ENCODE data around the gene HDAC4.

HDAC4 gene

DNA sequence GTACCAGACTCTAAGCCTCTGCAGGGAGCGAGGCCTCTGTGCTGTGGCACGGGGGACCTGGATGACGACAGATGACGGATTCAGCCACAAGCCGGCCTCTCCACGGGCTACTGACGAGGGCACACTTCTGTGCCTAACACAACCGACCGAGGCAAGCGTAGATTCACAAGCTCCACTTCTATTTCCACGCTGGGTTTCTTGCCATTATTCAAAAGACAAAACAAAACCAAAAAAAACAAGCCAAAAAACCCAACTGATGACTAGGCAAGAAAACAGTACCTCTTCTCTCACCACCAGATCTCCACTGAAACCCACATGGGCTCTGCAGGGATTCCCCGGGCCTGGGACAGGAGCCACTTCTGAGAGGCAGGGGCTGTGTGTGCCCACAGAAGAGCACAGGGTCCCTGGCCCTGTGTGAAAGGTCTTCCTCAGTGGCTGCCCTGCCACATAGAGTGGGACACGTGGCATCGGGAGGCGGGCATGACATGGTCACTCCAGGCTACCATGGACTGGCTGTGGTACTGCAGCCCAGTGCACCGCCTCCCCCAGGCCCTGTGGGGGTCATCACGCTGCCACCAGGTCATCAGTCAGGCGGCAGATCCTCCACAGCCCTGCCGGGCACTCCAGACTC is 254.7 kb downstream of the HDAC4 start:
- DNase-seq: no peak

DNA sequence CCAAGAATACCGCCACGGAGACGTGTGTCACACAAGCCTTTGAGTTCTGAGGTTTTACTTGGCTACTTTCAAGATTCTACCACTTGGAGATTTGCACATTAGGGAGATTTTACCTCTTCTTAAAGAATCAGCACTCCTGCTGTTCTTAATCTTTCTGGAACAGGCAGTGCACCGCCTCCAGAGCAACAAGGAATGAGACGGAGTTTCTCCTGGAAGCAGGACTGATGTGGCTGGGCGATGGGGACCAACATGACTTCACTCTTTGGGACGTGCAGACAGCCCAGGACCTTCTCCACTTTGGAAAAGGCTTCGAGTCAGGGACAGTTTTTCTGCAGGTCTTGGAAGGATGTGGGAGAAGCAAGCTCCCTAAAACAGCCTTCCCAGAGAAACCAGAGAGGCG is 255.2 kb downstream of the HDAC4 start:
- no peak for DNase-seq

DNA sequence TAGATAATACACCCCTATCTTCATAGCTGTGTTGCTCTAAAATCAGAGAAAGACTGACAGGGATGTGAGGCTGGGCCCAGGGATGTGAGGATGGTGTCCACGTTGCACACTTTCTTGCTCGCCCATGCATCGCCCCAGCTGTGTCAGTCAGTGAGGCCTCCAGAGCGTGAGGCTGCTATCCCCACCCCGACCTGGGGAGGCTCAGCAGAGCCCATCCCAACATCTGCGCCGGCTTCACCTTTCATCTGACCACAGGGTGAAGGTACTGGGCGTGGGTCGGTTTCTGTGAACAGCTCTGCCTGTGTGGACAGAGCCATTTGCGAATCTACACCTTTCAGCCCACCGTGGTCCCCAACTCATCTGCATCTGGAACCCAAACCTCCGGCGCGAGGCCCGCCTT is 255.7 kb downstream of the HDAC4 start:
- no peak for DNase-seq

DNA sequence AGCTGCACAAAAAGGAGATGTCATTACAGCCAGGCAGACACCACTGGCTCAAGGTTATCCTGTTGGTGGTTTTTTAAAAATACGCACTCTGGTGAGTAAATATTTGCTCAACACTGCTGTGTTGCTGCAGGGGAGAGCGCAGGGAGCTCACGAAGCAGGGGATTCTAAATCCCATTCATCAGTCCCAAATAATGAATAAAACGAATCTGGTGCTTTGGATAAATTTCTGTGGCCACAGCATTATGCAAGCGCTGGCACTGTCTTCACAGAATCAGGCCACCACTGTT is 256.2 kb downstream of the HDAC4 start:
- DNase-seq: no peak

DNA sequence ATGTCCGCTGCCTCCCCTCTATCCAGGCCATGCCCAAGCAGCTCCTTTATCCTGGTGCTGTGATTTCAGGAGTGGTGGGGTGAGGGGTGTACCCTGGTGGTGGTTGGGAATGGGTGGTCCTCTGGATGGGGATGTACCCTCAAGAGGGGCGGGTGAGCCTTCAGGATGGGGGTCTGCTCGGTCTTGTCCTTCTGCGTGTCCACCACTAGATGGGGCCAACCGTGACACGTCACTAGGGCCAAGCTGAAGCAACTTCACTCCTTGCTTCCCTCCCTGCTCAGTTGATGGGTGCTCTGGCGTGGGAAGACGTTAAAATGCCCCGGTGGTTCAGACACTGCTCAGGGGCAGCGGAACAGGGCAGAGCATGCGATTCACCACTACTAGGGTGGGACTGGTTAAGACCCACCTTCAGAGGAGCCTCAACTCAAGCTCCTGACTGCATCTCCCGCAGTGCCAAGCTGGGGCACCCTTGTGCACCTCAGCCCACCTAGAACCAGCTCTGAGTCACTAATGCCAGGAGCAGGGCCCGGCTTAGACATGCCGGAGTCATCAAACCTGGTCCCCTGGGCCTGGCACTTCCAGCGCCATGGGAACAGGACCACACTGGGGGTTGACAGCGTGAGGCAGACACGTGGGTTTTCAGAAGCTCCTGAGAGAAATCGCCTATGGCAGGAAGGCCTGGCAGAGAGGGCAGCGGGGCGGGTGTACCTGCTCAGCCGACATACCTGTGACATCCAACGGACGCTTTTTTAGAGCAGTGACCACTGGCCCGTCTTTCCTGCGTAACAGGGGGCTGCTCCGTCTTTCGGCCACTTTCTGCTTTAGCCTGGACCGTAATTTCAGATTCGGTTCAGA is 256.7 kb downstream of the HDAC4 start:
- DNase-seq: peak; percentile 35

DNA sequence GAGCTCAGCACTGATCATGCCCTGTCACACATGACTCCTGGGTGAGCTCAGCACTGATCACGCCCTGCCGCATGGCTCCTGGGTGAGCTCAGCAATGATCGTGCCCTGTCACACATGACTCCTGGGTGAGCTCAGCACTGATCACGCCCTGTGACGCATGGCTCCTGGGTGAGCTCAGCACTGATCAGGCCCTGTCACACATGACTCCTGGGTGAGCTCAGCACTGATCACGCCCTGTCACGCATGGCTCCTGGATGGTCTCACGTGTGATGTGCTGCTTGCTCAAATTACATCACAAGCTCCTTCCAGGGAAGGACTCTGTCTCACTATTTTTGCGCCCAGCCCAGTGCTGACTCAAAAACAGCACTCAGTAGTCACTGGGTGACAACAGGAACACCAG is 258.0 kb downstream of the HDAC4 start:
- no peak for DNase-seq

DNA sequence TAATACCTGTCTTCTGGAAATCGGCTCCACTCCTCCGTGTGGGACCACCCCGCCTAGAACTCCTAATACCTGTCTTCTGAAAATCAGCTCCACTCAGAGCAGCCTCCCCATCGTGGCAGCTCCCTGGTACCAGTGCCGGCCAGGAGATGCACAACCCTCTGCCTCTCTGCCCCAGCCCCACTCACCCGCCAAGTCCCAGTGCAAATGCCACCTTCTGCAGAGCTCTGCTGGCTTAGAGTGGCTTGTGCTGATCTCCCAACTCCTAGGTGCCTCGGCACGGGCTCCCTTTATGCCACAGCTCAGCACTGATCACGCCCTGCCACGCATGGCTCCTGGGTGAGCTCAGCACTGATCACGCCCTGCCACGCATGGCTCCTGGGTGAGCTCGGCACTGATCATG is 258.5 kb downstream of the HDAC4 start:
- no peak for DNase-seq

DNA sequence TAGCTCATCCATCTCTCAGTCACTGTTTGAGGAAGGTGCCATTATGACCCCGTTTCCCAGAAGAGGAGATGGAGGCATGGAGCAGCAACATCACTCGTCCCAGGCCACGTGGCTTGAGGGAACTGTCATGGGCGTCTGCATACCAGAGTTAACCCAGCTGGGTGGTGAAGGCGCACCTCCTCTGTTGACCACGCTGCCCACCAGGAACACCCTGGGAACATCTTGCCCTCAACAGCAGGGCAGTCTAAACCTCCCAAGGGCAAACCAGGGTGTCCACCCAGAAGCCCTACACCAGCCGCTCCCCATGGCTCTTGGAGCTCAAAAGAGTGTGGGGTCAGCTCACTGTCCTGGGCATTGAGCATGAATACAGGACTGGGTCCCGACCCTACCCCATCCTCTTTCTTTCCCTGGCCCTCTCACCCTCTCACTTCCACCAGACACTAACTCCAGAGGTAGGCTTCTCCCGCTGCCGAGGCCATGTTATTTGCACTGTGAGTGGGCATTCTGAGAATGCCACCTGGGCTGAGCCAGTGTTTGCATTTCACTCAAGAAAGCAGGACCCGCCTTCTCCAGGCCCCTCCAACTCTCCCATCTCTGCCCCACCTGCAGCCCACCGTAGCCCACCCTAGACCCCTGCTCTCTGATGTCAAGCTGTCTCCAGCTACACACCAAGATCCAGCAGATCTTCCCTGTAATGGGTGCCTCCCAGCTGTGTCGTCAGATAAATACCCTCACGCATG is 259.6 kb downstream of the HDAC4 start:
- no peak for DNase-seq

DNA sequence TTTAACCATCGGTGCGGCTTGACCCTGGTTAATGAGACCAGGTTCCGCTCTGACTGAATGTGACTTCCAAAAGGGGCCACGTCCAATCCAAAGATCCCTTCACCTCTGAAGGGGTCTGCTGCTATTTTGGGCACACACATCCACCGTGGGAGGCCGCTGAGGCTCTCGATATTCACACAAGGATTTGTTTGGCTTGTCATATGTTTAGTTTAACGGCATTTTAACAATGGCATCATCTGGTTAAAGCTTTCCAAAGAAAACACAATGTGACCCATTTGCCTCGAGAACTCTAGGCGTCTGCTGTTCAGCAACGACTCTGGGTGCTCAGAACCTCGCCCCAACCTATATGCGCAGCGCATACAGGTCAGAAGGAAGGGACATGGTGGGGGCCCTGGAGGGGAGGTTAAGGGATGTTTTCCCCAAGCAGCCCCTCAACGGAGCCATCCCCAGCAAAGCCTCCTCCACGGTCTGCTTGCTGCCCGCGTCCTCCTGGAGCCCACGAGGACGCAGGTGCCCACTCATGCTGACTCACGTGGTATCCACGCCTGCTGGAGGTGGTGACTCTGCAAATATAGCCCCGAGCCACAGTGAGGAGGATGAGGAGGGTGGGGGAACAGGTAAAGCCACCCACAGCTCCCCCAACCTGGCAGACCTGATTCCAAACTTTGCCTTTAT is 260.3 kb downstream of the HDAC4 start:
- no peak for DNase-seq

DNA sequence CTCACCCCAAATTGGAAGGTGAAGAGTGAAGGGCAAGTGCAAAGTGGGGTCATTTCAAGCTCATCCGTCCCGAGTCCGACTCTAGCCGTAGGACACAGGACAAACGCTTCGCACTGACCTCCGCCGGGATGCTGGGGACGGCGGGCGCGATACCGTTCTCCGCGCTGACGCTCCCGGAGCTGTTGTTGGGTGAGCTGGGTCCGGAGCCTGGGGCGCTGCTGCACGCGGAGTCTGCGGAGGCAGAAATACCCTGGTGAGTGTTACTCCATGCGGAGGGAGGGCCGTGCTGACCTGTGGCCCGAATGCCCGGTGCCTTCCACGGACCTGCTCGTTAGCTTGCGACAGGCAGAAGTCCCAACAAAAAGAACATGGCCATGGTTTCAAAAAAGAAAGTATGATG is 261.3 kb downstream of the HDAC4 start:
- DNase-seq: no peak

DNA sequence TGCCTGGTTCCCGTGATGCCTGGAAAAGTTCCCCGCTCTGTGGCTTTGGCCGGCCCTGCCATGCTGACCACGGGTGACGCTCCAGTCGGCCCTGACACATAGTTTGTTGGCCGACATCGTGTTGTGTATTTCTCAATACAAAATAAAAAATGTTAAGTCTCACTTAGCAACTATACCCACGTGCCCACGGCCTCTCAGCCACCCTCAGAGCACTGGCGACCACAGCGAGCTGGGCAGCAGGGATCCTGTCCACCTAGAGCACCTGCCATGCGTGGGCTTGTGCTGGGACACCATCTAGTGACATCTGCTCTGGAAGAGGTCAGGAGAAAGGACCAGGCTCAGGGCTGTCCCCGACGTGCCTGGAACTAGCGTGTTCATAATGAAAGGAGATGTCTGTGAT is 261.7 kb downstream of the HDAC4 start:
- DNase-seq: no peak

DNA sequence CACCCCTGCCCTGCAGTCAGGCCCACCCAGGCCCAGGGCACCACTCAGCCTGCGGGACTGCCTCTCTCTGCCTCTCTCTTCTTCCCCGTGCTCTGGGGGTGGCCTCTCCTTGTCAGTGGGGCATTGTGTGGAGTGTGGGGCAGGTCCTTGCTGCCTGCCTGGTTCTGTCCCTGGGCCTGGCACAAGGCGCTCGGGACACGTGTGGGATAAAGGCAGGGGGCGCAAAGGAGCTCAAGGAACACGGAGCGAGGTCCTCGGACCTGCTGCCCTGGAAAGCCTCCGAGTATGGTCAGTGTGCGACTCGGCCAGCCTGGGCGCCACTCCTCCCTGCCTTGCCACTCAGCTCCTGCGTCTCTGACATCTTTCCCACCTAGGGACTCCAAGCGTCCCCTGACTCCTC is 262.2 kb downstream of the HDAC4 start:
- no peak for DNase-seq

DNA sequence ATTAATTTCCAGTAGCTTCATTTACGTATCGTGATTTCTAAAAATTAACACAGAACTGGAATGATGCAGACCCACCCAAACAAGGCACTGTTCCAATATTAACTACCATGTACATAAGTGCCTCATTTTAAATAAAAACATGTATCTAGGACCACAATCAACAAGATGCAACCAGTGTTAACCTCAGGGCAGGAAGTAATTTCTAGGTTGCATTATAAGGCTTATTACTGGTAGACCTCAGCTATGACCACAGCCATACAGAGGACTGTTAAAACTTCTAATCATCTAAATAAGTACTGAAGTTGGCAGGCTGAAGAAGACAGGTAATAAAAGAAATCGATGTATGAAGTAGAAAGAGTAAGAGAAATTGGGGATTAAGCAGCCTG is 262.9 kb downstream of the HDAC4 start:
- no peak for DNase-seq

DNA sequence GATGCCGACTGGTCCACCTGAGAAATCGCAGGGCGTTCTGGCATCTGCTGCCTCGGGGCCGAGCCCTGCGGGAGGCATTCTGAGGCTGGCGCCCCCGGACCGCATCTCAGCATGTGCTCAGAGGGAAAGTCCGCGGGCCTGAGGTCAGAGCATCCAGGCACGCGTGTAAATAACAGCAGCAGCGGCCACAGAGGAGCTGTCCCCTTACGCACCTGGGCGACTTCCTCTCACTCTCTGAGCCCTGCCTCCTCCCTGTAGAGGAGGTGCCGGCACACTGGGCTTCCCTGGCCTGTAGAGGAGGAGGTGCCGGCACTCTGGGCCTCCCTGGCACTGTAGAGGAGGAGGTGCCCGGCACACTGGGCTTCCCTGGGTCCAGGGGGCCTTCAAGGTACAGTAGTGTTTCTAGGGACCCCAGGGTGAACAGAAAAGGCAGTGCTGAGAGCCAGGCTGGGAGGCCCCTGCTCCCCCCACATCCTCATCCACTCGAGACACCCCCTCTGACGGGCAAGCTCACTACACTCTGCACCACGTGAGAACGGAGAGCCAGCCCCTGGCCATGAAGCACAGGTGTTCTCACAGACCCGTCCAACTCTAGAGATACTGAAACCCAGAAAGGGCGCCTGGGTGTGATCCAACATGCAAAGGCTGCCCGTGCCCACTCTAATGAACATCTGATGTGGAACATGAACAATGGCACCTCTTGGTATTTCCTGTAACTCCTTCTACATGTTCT is 263.5 kb downstream of the HDAC4 start:
- DNase-seq: no peak

DNA sequence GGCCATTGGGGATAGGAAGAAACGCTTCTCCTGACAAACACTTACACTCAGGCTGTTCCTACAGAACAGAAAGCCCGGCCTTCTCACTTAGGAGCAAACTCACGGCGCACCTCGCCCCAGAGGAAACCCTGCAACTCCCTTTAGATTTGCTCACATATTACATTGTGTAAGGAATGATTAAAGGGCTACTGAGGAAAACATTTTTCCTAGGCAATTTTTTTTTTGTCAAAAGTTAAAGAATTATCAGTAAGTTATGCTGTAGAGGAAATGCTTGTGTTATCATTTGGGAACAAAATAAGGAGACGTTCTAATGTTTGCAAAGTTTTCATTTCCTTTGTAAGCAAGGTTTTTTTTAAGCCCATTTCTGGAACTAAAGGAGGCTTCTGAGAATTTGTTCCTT is 264.1 kb downstream of the HDAC4 start:
- no peak for DNase-seq

DNA sequence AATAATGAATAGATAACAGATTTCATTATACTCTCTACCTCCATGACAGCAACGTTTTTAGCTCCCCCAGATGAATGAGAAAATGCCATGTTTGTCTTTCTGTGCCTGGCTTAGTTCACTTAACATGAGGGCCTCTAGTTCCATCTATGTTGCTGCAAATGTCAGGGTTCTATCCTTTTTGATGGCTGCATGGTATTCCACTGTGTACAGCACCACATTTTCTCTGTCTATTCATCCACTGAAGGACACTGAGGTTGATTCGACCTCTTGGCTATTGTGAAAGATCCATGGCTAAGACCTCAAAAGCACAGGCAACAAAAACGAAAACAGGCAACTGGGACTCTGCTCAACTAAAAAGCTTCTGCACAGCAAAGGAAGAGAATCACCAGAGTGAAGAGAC is 264.6 kb downstream of the HDAC4 start:
- no peak for DNase-seq

DNA sequence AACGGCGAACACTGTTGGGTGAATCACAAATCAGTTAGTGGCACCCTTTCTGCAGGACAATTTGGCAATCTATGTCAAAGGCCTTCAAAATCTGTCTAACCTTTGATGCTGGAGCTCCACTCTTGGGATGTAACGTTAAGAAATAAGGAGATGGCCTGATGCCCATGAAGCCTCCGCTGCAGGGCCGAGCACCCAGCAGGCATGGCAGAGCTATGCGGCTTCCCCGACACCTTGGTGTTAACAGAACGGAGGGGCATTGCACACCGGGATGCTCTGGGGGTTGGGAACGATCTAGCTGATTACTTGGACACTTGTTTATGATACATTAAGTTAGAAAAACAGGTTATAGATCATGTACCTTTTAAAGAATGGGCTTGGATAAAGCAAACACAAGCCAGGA is 265.3 kb downstream of the HDAC4 start:
- no peak for DNase-seq

DNA sequence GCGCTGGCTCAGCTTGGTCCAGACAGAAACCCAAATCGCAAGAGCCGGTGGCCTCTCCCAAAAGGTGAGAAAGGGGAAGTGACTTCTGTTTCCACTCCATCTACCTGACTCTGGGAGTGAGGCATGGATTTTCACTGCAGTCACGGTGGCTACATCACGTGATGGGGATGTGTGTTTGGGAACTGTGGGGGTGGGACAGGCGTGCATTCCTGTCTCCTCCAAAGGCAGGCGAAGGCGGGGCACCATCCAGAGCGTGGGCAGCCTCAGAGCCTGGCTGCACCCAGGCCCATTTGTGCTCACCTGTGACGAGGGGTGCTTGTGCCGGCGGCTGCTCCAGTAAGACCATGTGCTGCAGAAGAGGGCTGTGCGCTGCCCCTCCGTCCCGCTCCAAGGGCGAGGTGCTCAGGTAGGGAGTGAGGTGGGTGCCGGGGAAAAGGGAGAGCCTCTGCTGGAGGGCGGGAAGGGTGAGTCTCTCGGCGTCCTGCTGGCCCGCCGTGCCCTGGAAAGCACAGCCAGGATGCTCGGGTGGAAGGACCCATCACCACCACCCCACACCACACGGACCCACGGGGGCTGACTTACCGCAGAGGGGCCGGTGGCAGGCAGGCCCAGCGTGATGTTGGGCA is 266.8 kb downstream of the HDAC4 start:
- no peak for DNase-seq

DNA sequence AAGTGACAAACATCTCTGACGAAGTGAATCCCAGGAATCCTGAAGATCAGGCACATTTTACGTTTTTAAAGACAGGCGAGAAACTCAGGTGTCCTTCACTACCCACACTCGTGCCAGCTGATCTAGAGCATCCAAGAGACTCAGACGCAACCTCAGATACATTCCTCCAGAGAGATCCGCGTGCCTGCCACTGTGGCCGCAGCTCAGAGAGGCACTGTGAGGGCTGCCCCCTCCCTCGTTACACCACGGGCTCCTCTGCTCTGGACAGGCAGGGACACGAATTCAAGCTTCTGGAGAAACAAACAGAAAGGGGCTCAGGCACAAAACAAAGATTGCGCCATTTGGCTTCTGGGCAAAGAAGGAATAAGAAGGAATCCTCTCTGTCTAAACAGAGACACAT is 268.0 kb downstream of the HDAC4 start:
- no peak for DNase-seq

DNA sequence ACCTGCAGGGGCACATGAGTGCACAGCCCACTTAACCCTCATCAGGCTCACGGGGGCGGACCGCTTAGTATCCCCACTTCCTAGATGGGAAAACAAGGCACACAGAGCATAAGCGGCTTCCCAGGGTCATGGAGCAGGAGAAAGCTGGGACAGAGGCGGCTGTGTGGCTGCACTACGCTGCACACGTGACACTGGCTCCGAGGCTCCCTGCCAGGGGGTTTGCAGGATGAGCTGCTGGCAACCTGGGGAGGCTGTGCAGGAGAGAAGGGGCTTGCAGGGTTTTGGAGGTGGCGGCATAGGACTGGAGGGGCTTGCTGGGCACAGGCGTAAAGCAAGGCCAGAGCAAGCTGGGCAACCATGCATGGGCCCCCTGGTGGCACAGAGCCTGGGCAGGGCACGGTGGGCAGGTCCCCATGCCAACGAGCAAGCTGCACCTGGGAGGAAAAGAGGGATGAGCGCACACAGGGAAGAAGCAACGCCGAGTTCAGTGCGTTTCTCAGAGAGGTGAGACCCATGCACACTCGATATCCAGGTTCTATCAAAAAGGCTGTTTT is 268.6 kb downstream of the HDAC4 start:
- DNase-seq: no peak

DNA sequence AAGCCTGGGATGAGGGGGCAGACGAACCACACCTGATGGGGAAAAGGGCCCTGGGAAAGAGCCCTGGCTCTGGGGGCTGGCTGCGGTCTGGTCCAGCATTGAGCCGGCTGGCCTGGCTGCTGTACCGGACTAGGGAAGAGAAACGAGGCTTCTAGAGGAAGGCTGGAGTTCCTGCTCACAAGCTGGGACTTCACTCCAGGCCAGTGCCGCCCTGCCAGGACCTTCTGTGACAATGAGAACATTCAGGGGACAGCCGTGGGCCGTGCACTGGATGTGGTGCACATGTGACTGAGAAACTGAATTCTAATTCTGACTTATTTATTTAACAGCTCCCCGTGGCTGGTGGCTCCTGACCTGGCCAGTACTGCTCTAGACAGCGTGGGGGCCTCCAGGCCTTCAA is 269.3 kb downstream of the HDAC4 start:
- no peak for DNase-seq

DNA sequence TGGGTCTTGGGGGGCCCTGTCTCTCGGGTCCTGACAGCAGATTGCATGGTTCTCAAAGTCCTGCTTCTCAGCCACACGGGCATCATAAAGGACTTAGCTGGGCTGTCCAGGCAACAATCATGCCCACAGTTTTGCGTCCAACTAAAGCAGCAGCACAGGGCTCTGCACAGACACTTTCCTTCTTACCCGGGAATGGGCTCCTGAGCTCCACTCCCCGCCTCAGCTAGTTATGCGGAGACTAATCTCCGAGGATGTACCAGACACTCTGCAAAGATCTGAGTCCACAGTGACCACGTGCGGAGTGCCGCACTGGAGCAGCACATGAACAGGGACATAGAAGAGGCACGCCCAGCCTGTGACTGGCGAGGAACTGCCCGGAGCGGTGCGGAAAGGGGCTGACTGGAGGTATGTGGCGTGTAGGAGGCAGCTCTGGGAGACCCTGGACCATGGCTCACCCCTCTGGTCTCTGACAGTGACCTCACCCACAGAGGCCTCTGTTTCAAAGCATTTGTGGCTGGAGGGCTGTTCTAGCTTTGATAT is 270.0 kb downstream of the HDAC4 start:
- no peak for DNase-seq
